ENCODE measurements around the gene SEPTIN1.
A peak's percentile ranks its signal among the peaks of the same experiment; 100 is the strongest.
"Not testable (repeated sequence)": the region's sequence is repeated elsewhere in the genome, so short reads cannot be mapped to it uniquely, and the experiment has no call there.

Gene SEPTIN1

DNA sequence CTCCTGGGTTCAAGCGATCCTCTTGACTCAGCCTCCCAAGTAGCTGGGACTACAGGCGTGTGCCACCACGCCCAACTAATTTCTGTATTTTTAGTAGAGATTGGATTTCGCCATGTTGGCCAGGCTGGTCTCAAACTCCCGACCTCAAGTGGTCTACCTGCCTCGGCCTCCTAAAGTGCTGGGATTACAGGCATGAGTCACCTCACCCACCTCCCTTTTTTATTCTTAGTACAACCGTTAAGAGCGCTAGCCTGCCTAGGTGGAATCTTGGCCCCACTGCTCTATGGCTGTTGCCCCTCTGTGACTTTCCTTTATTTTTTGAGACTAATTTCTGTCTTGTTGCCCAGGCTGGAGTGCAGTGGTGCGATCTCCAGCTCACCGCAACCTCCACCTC lies 44.4 kb downstream of the SEPTIN1 start:
- DNase-seq = not testable (repeated sequence)

DNA sequence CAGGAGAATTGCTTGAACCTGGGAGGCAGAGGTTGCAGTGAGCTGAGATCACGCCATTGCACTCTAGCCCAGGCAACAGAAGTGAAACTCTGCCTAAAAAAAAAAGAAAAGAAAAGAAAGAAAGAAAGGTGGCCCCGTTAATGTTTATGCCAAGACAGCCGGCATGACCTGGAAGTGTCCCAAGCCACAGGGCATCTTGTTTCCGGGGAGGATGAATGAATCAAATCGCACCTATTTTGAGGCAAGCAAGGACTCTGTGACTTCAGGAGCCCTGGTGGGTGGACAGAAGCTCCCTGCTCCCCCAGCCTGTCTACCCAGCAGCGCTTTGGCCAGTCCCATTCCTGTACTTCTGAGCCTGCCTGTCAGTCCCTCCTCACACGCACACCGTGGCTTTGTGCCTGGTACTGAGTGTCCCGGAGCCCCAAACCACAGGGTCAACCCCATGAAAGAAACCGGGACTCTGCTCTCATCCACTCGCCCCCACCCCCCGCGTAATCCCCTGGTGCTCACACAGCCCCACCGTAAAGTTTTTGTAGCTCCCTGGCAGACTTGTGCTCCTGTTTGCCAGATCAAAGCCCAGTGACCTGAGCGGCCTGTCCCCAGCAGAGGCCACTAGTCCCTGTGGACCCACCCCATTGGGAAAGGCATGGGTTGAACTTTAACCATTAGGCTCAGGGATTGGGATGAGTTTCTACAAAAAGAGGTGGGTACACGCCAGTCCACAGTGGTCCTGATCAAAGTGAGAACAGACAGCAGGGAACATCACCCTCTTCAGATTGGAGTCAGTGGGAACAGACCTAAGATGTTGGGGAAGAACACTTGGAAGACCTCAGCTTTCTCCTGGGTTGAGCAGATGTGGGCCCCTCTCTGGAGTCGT lies 46.5 kb downstream of the SEPTIN1 start:
- DNase-seq = no peak

DNA sequence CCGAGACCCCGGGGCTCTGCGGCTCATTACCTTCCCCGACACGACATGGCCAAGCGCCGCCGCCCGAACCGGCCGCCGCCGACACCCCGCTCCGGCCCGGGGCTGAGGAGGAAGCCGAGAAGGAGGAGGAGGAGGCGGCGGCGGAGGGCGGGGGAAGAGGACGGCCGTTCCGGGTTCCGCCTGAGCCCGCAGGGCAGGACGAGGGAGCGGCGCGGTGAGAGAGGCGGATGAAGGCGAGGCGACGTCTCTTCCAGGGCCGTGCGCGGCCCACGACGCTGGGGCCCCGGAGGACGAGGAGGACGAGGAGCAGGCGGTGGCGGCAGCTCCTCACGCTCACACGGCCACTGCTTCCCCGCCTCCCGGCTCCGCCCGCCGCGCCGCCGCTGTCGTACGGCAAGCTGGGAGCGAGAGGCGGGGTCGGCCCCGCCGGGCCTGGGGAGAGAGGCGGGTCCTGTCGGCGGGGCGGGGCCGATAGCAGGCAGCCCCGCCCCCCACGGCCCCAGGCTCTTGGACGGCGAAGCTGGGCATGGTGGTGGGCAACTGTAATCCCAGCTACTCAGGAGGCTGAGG lies 47.2 kb downstream of the SEPTIN1 start:
- DNase-seq = peak; percentile 93

DNA sequence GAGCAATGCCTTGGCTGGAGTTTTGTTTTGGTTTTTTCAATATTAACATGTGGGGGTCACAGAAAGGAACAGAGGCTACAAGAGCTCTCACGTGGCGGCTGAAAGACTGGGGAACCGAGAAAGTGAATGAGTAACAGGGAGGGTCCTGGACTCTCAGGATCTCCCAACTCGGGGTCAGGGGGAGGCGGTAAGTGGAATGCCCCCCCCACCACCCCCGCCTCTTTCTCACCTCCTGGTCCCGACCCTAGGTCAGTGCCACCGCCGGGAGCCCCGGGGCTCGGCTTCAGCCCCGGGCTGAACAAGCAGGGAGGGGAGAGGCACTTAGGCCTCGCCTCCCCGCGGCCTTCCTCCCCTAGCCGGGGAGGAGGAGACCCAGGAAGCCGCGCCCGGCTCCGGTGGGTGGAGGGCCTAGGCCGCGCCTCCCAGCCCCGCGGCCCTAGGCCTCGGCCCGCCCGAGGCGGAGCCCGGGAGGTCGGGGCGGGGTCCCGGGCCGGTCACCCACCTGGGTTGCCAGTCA lies 47.8 kb downstream of the SEPTIN1 start:
- DNase-seq = peak; percentile 56

Measured in retina (tissue), 1 donor.